Neural progenitor cell (in vitro differentiated cells): Measurements from ENCODE around the gene WWOX. TPM values are rescaled to one million over a fixed set of nuclear protein-coding genes. Genes with fewer than 3 reads are reported as not detected.
A peak's percentile ranks its signal among the peaks of the same experiment; 100 is the strongest.

Source experiments
- DNase-seq: peaks from one replicate; pipeline ENCODE4 v3.0.0-alpha.2; 2016; ENCODE audit warnings: low spot score
- H2AFZ ChIP-seq: fragments of 200-600 bp; sonication (generic); replicated peaks from 2 replicates; pipeline ENCODE4 v1.6.1; 2016; ENCODE audit warnings: antibody characterized with exemption
- H3F3A ChIP-seq: fragments of 200-600 bp; sonication (generic); 2 replicates; pipeline ENCODE4 v1.6.1; 2016; ENCODE audit warnings: antibody characterized with exemption, low read depth
- H3K27ac ChIP-seq: fragments of 200-600 bp; sonication (generic); 2 replicates; pipeline ENCODE4 v1.5.1; 2016; ENCODE audit warnings: mild to moderate bottlenecking
- H3K27me3 ChIP-seq: fragments of 200-600 bp; sonication (generic); 2 replicates; pipeline ENCODE4 v1.6.1; 2016; ENCODE audit warnings: mild to moderate bottlenecking, moderate library complexity
- H3K36me3 ChIP-seq: fragments of 200-600 bp; sonication (generic); 2 replicates; pipeline ENCODE4 v1.5.1; 2016
- H3K4me1 ChIP-seq: fragments of 200-600 bp; sonication (generic); 2 replicates; pipeline ENCODE4 v1.6.1; 2016; ENCODE audit warnings: mixed run types
- H3K4me2 ChIP-seq: fragments of 200-600 bp; sonication (generic); 2 replicates; pipeline ENCODE4 v1.6.1; 2016
- H3K4me3 ChIP-seq: fragments of 200-600 bp; sonication (generic); 2 replicates; pipeline ENCODE4 v1.5.1; 2016
- H3K79me2 ChIP-seq: fragments of 200-600 bp; sonication (generic); 2 replicates; pipeline ENCODE4 v1.6.1; 2016; ENCODE audit warnings: low read depth
- H3K9ac ChIP-seq: fragments of 200-600 bp; sonication (generic); 2 replicates; pipeline ENCODE4 v1.6.1; 2016
- H3K9me3 ChIP-seq: fragments of 200-600 bp; sonication (generic); 2 replicates; pipeline ENCODE4 v1.5.1; 2016; ENCODE audit warnings: low read depth
- H4K20me1 ChIP-seq: fragments of 200-600 bp; sonication (generic); 2 replicates; pipeline ENCODE4 v1.6.1; 2016; ENCODE audit warnings: low read depth
- H3K27ac Mint-ChIP-seq: 3 replicates; pipeline ENCODE4 v1.8.0; 2021; ENCODE audit warnings: mixed read lengths
- H3K27me3 Mint-ChIP-seq: 2 replicates; pipeline ENCODE4 v1.8.0; 2022; ENCODE audit warnings: low read depth, mild to moderate bottlenecking, inconsistent platforms, moderate library complexity, mixed read lengths; ENCODE audit not compliant: insufficient read depth
- H3K36me3 Mint-ChIP-seq: 3 replicates; pipeline ENCODE4 v1.8.0; 2021; ENCODE audit warnings: mixed read lengths
- H3K4me1 Mint-ChIP-seq: 3 replicates; pipeline ENCODE4 v1.8.0; 2021; ENCODE audit warnings: mixed read lengths
- H3K4me3 Mint-ChIP-seq: 3 replicates; pipeline ENCODE4 v1.8.0; 2021; ENCODE audit warnings: mild to moderate bottlenecking, moderate library complexity, mixed read lengths
- H3K9me3 Mint-ChIP-seq: 3 replicates; pipeline ENCODE4 v1.8.0; 2020; ENCODE audit warnings: mixed read lengths
- CTCF ChIP-seq: fragments of 200-600 bp; sonication (generic); IDR thresholded peaks from 2 replicates; pipeline ENCODE4 v1.5.1; 2017; ENCODE audit warnings: antibody characterized with exemption, mild to moderate bottlenecking
- EZH2 ChIP-seq: fragments of 200-600 bp; sonication (generic); IDR thresholded peaks from 2 replicates; pipeline ENCODE4 v1.6.1; 2017; ENCODE audit warnings: antibody characterized with exemption, mild to moderate bottlenecking, moderate library complexity
- EZH2phosphoT487 ChIP-seq: fragments of 200-600 bp; sonication (generic); IDR thresholded peaks from 2 replicates; pipeline ENCODE4 v1.6.1; 2017; ENCODE audit warnings: antibody characterized with exemption
- total RNA-seq: library from RNA; depleted of rRNA; stranded (reverse); fragments of >200 nt; gene quantifications from 2 replicates; pipeline ENCODE4 v1.2.3, GENCODE V29; 2015; ENCODE audit warnings: low replicate concordance

Gene WWOX
- total RNA-seq, 1 donor from 2014 or later: 63.7 TPM

GRCh38 chr16:78988361-78988969 is 889.0 kb downstream of the WWOX start:
- peak overlapping the region; percentile 27 for H2AFZ ChIP-seq

GRCh38 chr16:78990309-78990701 is 890.9 kb downstream of the WWOX start:
- DNase-seq: no peak
- TF ChIP-seq CTCF (no peak), EZH2 (no peak), EZH2phosphoT487 (no peak)
- no peaks in the 10 kb centered on the region for H3K9me3 ChIP-seq
- no peak overlapping the region for H3K9ac ChIP-seq
- H3K27ac ChIP-seq: no peak overlapping the region
- no peak overlapping the region for H3K4me3 ChIP-seq
- no peak overlapping the region for H2AFZ ChIP-seq
- Mint-ChIP-seq H3K4me1 (peaks cover 28% of the 10 kb centered on the region), H3K4me3 (no peak overlapping the region), H3K27me3 (peaks cover 2% of the 10 kb centered on the region), H3K9me3 (peaks cover 2% of the 10 kb centered on the region), H3K27ac (no peak overlapping the region), H3K36me3 (no peaks in the 10 kb centered on the region)
- no peaks in the 10 kb centered on the region for H3K36me3 ChIP-seq
- H3K4me1 ChIP-seq: peaks cover 34% of the 10 kb centered on the region
- no peaks in the 10 kb centered on the region for H3K79me2 ChIP-seq
- H3F3A ChIP-seq: peaks cover 6% of the 10 kb centered on the region
- no peaks in the 10 kb centered on the region for H3K27me3 ChIP-seq
- H4K20me1 ChIP-seq: no peaks in the 10 kb centered on the region
- peak overlapping the region; percentile 27 for H3K4me2 ChIP-seq

More at GRCh38 chr16:78988361-78988969, 889.0 kb downstream of the WWOX start:
- H3K27me3 ChIP-seq: no peaks in the 10 kb centered on the region
- TF ChIP-seq EZH2phosphoT487 (no peak), CTCF (peak; percentile 39)
- H3K9me3 ChIP-seq: no peaks in the 10 kb centered on the region
- peak overlapping the region; percentile 8 for H3K4me2 ChIP-seq
- H3K4me1 ChIP-seq: peaks cover 17% of the 10 kb centered on the region
- H3F3A ChIP-seq: no peaks in the 10 kb centered on the region
- H3K4me1 Mint-ChIP-seq: peaks cover 21% of the 10 kb centered on the region
- H3K4me3 Mint-ChIP-seq: no peak overlapping the region
- no peak overlapping the region for H3K27ac ChIP-seq
- peaks cover 8% of the 10 kb centered on the region for H3K9me3 Mint-ChIP-seq
- H3K36me3 ChIP-seq: no peaks in the 10 kb centered on the region
- H4K20me1 ChIP-seq: no peaks in the 10 kb centered on the region
- H3K27ac Mint-ChIP-seq: no peak overlapping the region
- DNase-seq: peak; percentile 60
- H3K79me2 ChIP-seq: no peaks in the 10 kb centered on the region
- H3K4me3 ChIP-seq: no peak overlapping the region
- H3K36me3 Mint-ChIP-seq: no peaks in the 10 kb centered on the region
- H3K27me3 Mint-ChIP-seq: peaks cover 2% of the 10 kb centered on the region
- H3K9ac ChIP-seq: no peak overlapping the region

- no peak overlapping the region for H3K4me3 ChIP-seq
- H3K4me1 Mint-ChIP-seq: peaks cover 33% of the 10 kb centered on the region
- no peak overlapping the region for H3K27ac ChIP-seq
- DNase-seq: no peak
- H3K36me3 ChIP-seq: no peaks in the 10 kb centered on the region
- no peak overlapping the region for H3K4me2 ChIP-seq
- peaks cover 2% of the 10 kb centered on the region for H3K9me3 Mint-ChIP-seq
- H3K79me2 ChIP-seq: no peaks in the 10 kb centered on the region
- H3K27me3 ChIP-seq: no peaks in the 10 kb centered on the region
- no peaks in the 10 kb centered on the region for H3K9me3 ChIP-seq
- H3K4me1 ChIP-seq: peaks cover 40% of the 10 kb centered on the region
- peaks cover 2% of the 10 kb centered on the region for H3K27me3 Mint-ChIP-seq
- no peaks in the 10 kb centered on the region for H3K36me3 Mint-ChIP-seq
- H3K4me3 Mint-ChIP-seq: no peak overlapping the region
- no peak overlapping the region for H3K9ac ChIP-seq
- peaks cover 8% of the 10 kb centered on the region for H3F3A ChIP-seq
- H3K27ac Mint-ChIP-seq: no peak overlapping the region
- H4K20me1 ChIP-seq: no peaks in the 10 kb centered on the region
- no peak for TF ChIP-seq EZH2phosphoT487
- no peak for TF ChIP-seq EZH2
- TF ChIP-seq CTCF: no peak
- no peak overlapping the region for H2AFZ ChIP-seq
These were observed 892.5 kb downstream of the WWOX start for GRCh38 chr16:78992001-78992400.
